Neural cell (in vitro differentiated cells): ENCODE data around the gene GABRD.

ENCODE experiments used
- CTCF ChIP-seq: fragments of 450-650 bp; IDR thresholded peaks from 2 replicates; pipeline ENCODE4 v1.5.1; 2014; ENCODE audit warnings: antibody characterized with exemption, mild to moderate bottlenecking, moderate library complexity; ENCODE audit not compliant: poor library complexity, severe bottlenecking
- EP300 ChIP-seq: fragments of 450-650 bp; conservative IDR thresholded peaks from 2 replicates; pipeline ENCODE4 v1.6.1; 2014; ENCODE audit warnings: antibody characterized with exemption, mild to moderate bottlenecking, moderate library complexity; ENCODE audit not compliant: poor library complexity, severe bottlenecking
- EZH2 ChIP-seq: fragments of 200-600, 300-800 bp; shearing (Covaris generic), sonication (generic); IDR thresholded peaks from 2 replicates; pipeline ENCODE4 v1.6.1; 2014; ENCODE audit warnings: antibody characterized with exemption, low read length, borderline replicate concordance, mild to moderate bottlenecking; ENCODE audit not compliant: insufficient read depth, poor library complexity, severe bottlenecking
- POLR2AphosphoS5 ChIP-seq: IDR thresholded peaks from 2 replicates; pipeline ENCODE4 v1.6.1; 2012
- REST ChIP-seq: IDR thresholded peaks from 2 replicates; pipeline ENCODE4 v1.6.1; 2012; ENCODE audit warnings: borderline replicate concordance
- SMC3 ChIP-seq: fragments of 450-650 bp; conservative IDR thresholded peaks from 2 replicates; pipeline ENCODE4 v1.6.1; 2014; ENCODE audit warnings: antibody characterized with exemption, mild to moderate bottlenecking, moderate library complexity; ENCODE audit not compliant: poor library complexity
- TAF1 ChIP-seq: IDR thresholded peaks from 2 replicates; pipeline ENCODE4 v1.6.1; 2012; ENCODE audit warnings: low read depth

- TF ChIP-seq CTCF, result no peak
- TF ChIP-seq POLR2AphosphoS5, result no peak
- no peak for TF ChIP-seq SMC3
- TF ChIP-seq TAF1, result no peak
- no peak for TF ChIP-seq EZH2
- TF ChIP-seq EP300, result no peak
- no peak for TF ChIP-seq REST
Measured at GRCh38 chr1:2079396-2080085, 60.4 kb downstream of the GABRD start.
